Midbrain (tissue), 1 donor: ENCODE results near the gene ZCCHC14.

ENCODE experiments used
- DNase-seq: peaks from one replicate; lab custom pipeline; 2025; lab: John Stamatoyannopoulos, UW

The ZCCHC14 gene

DNA sequence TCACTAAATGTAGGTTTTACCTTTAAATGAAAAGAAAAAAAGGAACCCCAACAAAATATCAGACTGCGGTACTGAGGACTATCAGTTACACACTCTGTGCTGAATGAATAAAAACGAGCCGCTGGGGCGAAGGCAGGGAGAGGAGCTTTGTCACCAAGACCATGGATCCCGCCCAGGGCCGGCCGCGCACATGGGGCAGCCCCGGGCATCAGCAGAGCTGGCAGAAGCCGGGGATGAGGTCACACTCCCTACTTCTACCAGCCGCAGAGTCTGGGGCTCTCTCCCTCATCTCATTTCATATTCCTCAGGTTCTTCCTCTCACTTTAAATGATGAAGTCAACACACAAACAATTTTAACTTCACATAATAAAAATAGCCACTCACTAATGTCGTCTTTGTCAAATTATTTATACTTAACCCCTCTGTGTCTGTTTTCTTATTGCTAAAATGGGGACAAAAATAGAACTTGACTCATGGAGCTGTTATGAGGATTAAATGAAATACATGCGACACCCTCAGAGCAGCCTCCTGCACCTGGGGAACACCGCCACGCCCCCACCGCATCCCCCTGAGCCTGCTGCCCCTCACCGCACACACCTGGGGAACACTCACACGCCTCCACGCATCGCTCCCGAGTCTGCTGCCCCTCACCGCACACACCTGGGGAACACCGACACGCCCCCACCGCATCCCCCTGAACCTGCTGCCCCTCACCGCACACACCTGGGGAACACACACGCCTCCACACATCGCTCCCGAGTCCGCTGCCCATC is 15.4 kb downstream of the ZCCHC14 start:
- DNase-seq: peak; percentile 69

DNA sequence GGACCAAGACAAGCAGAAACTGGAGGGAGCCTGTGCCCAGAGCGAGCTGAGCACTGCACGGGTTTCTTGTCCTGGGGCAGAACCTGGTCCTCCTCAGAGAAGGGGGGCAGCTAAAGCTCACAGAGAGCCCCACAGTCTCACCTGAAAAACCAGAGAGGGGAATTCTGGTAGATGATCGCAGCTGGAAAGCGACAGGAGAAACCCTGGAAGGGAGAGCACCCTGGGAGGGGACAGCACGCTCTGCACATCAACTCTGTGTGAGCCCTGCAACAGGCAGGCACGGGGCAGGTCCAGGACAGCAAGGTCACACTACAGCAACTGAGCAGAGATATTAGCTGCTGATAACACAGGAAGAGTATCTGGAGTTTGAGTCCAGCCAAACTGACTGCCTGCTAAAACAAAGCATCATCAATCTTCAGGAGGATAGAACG is 18.2 kb downstream of the ZCCHC14 start:
- DNase-seq: no peak

DNA sequence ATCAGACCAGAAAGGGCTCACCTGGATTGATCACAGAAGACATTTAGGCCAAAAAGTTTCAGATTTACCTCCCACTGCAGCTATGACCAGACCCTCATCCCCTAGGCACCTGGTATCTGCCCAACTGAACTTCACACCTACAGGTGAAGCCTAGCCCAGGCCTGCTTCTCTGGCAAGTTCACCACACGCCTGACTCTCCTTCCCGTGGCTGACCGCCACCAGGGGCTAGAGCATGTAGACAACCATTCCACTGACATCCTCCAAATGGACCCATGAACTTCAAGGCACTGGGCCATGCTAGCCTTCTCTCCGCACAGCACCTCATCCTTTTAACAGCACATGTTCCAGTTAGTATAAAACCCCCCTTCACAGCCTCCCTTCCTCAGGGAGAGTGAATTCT is 18.8 kb downstream of the ZCCHC14 start:
- DNase-seq: no peak

DNA sequence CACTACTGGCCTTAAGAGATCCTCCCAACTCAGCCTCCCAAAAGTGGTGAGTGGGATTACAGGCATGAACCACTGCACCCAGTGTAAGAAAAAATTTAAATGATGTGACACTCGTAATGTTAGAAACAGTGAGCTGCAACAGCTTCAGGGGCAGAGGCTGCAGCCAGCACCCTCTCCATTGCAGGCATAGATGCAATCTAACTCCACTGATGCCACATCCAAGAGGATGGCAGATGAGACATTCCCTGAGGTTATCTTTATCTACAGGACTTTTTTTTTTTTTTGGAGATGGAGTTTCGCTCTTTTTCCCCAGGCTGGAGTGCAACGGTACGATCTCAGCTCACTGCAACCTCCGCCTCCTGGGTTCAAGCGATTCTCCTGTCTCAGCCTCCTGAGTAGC is 19.9 kb downstream of the ZCCHC14 start:
- DNase-seq: no peak

DNA sequence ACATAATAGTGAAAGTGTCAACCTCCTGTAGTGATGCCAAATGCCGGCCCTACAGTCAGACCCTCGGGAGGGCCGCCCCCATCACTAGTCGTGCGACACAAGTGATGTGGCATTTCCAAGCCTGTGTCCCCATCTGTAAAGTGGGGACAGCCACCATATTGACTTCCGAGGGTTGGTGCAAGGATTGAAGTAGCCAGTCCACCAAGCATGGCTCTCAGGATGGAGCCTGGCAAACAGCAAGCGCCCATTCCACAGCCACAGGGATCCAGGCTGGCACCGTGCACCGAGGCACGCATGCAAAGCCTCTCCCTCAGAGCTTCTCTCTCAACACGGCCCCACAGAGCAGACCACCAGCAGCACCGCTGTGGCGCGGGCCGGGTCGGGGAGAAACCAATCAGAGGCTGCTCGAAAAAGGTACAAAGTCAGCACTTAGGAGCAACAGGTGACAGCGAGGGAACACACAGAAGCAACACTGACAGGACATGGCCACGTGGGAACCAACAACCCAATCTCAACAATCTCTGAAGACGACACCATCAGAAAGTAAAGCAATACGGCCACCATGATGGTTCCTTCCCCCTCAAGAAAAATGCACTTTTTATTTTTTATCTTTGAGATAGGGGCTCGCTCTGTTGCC is 20.6 kb downstream of the ZCCHC14 start:
- DNase-seq: no peak

DNA sequence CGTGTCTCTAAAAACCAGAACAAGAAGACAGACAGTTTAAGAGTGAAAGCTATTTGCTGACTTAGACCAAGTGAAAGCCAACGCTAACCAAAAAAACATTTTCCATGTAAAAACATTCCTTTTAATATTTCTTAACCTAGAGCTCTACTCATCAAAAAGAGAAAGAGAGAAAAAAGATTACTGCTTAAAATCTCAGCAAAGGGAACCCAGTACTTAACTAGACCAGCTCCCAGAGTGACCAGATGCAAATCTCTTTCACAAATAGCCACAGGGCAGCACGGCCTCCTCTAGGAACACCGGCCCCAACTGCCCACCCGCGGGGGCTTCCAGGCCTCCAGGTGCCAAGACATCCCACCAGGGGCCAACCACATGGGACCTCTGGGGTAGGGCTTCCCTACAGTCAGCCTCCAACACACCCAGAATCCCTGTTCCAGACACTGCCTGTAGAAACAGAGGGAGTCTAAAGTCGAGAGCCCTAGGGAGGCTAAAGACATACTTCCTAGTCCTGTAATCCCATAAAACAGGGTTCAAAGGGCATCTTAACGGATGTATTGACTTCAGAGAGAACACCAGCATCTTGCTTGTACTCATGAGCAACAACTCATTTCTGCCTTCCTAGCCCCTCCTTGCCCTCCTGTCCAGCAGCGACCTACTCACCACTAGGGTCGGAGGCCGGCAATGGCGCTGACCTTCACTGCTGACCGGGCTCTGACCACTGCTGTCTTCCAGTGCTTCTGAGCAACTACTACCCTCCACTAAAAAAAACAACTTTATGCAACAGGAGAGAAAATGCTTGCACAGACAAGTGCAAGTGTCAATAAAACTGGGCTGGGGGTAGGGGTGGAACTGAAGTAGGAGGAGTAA is 21.3 kb downstream of the ZCCHC14 start:
- DNase-seq: no peak

DNA sequence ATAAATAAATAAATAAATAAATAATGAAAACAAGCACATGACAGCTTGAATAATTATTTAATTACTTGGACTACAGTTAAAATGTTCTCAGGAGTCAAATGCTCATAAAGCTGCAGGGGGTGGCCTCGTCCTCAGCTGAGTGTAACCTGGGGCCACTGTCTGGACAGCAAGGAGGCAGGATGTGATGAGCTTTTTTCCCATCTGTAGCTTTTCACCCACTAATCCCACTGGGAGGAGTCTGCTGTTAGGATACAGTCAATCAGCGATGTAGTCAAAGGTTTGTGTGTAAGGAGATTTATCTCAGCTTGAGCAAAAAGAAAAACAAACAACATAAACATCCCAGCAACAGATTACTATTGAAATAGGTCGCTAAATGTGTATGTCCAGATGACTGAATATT is 22.5 kb downstream of the ZCCHC14 start:
- no peak for DNase-seq

DNA sequence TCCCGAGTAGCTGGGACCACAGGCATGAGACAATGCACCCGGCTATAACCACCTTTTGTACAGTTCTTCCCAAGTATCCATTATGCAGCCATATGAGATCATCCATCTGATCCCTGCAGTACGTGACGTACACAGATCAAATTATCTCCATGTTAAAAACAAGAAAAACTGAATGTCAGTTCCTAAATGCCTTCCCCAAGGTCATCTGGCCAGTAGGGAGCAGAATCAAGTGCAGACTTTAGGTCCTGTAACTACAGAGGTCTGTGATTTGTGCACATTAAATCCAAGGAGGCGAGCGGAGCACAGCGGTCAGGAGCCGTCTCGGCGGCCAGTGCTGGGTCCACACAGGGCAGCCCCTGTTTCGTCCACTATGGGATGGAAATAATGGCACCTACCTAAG is 23.7 kb downstream of the ZCCHC14 start:
- no peak for DNase-seq

DNA sequence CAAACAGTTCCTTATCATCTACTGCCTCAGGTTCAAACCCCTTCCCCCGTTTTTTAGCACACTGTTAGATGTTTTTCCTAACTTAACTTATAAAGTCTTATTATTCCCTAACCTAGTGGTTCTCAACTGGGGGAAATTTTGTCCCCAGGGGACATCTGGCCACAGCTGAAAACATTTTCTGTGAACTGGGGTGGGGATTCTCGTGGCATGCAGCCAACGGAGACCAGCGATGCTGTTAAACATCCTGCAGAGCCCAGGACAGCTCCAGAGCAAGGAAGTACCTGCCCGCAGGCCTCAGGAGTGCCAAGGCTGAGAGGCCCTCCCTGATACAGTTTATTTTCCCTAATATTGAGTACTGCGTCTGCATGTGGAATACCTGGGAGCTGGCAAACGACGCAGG is 24.3 kb downstream of the ZCCHC14 start:
- no peak for DNase-seq

DNA sequence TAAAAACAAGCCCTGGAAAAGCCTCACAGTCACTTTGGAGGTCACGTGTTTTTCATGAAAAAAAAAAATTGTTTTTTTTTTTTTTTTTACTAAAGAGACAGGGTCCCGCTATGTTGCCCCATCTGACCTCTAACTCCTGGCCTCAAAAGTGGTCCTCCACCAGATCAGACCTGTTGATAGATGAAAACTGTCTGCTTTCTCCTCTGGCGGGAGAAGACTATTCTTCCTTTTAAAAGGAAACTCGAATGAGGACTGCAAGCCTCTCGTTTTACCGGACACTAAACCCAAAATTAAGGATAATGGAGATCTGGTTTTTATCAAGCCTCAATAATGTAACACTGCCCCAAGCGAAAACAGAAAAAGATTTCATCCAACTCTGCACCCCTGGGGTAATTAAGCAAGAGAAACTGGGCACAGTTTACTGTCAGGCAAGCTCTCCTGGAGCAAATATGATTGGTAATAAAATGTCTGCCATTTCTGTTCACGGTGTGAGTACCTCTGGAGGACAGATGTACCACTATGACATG is 25.8 kb downstream of the ZCCHC14 start:
- DNase-seq: no peak

DNA sequence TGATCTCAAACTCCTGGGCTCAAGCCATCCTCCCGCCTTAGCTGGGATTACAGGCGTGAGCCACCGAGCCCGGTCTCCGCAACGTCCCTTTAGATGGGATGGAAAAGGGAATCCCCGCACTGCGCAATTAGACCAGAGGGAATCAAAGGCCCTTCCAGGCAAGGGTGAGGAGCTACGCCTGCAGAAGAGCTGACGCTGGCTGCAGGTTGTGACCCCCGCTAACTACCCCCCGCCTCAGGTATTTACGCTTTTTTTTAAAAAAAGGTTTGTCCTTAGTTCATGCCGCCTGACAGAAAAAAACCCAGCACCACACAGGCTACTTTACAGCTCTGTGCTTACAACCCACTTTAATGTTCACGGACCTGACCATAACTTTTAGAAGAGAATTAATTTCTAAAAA is 26.9 kb downstream of the ZCCHC14 start:
- DNase-seq: no peak

DNA sequence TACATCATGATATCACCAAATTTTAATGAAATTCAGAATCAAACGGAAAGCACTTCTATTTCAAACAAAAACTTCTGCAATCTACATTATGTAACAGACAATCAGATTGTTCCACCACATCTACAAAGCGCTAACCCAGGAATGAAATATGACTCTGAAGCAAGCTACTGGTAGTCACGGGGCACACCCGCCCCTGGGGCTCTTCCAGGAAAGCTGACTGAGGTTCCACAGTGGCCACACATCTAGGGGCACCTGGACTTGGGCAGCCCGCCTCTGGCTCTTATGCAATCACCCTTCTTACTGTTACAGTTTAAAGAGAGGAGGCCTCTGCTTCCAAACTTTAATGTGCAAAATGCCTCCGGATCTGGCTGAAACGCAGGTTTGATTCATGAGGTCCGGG is 27.5 kb downstream of the ZCCHC14 start:
- no peak for DNase-seq

DNA sequence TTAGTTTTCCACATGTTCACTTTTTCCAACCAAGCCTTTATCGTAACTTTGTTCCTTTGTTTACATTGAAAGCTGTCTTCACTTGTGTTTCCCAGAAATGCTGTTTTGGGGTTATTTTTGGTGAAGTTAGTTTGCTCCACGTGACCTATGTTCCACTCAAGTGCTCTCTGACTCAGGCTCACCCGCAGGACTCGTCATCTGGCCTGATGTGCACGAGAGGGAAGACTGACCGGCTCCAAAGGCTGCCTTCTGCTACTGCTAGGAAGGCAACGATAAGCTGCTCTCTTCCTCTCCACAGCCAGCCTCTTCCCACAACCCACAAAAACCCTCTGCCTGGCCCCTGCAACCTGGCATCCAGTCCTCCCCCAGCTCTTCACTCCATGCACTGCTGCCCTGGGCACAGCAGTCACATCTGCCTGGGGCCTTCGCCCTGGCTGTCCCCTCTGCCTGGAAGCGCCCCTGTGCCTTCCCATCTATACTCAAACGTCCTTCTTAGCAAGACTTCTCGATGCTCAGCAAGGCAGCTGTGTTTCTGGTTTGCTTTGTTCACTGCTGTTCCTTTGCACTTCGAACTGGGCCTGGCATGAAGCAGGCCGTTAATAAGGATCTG is 28.0 kb downstream of the ZCCHC14 start:
- no peak for DNase-seq

DNA sequence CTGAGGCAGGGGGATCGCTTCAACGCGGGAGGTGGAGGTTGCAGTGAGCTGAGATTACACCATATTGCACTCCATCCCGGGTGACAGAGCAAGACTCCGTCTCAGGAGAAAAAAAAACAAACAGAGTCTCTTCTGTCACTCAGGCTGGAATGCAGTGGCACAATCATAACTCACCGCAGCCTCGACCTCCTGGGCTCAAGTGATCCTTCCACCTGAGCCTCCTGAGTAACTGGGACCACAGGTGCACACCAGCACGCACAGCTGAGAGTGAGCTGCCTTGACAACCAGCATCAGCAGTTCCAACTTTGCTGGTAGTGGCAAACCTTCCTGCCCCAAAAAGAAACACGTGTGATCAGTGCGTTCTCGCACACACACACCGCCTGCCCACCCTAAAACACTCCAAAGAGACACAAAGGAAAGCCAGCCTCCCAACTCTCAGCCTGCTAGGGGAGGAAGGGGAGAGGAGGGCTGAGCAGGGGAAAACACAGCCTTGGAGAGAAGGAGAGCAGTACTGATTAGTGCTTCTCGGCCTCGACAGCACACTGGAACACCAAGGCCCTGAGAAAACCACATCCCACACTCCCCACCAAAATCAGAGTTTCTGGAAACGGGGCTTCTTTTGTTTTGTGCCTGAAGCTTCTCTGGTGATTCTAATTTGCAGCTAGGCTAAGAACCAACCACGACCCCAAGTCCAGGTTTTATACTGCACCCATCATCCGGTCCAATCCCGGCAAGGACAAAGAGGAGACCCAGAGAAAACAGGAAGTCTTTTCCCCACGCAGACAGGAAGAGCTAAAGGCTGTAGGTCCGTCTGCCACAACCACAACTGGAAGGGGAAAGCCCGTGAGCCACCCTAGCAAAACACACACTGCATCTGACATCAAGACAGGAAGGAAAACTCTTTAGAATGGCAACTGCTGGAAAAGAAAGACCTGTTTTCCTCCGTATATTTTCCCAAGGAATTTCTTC is 28.8 kb downstream of the ZCCHC14 start:
- no peak for DNase-seq

DNA sequence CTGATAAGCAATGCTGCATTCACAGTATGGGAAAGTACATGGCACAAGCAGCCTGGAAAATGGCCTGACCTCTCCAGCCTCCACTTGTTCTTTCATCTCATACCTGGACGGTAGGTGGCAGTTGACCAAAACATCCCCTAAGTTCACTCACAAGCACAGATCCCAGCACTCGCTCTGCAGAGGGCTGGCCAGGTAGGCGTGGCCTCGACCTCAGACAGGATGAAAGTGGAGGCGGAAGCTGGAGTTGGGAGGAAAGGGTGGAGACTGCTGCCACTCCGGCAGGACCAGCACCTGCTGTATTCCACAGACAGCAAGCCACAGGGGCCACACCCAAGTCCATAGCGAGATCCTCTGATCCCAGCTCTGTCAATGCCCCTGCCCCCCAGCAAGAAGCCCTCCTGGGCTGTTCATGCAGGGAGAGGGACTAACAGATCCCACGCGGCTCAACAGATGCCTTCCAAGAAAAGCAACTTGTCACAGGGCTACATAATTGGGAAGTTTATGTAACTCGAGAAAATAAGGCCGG is 31.3 kb downstream of the ZCCHC14 start:
- DNase-seq: no peak

DNA sequence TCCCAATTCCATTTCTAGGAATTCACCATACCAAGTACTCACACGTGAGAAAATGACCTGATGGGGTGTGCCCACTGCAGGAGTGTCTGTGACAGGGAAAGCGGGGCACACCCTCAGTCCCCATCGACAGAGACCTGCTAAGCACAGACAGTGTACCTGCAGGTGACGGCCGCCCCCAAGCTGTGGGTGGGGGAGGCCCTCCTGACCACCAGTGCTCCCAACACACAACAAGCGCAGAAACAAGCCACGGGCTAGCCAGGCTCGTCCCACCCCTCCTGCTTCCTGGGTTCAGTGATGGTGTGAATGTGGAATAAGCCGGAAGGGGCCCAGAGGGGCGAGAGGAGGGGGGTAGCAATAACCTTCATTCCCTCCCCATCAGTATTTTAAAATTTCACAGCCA is 31.9 kb downstream of the ZCCHC14 start:
- no peak for DNase-seq

DNA sequence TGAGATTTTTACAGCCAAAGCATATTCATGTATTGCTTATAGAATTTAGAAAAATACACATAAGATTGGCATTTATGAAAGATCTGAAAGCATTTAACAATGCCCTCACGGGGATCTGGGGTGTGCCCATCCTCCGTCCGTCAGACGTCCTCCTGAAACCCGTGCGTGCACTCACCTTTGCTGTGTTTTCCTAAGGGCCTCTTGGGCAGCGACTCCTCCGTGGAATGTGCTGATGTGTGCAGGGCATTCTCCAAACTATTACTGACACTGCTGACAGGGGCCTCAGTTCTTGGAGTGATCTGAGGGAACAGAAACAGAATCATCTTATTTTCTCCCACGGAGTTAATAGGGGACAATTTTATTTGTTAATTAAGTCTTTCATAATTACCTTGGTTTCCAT is 33.0 kb downstream of the ZCCHC14 start:
- DNase-seq: no peak

DNA sequence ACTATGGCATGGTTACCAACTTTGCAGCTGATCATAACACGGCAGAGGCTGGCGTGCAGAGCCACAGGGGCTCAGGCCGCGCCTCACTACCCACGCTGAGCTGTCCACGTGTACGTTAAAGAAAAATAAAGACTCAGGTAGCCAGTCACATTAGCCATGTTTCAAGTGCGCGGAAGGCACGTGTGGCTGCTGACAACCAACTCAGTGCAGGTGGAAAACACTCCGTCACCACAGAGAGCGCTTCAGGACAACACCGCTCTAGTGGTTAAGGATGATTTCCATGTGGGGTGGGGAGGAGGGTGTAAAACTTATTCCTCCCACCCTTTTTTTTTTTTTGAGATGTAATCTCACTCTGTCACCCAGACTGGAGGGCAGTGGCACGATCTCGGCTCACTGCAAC is 33.8 kb downstream of the ZCCHC14 start:
- no peak for DNase-seq

DNA sequence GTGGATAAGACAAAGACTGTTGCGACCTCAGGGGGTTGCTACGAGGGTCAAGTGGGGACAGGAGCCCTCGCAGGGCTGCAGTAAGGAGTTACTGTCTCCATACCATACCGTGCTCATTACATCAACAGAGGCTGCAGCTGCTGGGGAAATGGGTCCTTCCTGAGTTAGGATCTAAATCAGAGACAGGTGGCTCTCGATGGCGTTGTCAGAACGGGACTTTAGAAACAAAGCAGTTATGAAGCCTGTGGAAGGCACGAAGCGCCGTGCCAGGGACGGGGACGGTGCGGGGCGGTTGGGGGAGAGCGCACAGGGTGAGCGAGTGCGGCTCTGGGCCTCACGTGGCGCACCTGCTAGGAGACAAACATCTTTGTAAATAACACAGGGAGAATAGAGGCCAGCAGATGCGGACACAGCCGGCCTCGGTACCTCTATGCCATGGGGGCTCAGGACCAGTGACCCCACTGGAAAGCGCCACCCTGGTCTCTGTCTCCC is 34.4 kb downstream of the ZCCHC14 start:
- no peak for DNase-seq

DNA sequence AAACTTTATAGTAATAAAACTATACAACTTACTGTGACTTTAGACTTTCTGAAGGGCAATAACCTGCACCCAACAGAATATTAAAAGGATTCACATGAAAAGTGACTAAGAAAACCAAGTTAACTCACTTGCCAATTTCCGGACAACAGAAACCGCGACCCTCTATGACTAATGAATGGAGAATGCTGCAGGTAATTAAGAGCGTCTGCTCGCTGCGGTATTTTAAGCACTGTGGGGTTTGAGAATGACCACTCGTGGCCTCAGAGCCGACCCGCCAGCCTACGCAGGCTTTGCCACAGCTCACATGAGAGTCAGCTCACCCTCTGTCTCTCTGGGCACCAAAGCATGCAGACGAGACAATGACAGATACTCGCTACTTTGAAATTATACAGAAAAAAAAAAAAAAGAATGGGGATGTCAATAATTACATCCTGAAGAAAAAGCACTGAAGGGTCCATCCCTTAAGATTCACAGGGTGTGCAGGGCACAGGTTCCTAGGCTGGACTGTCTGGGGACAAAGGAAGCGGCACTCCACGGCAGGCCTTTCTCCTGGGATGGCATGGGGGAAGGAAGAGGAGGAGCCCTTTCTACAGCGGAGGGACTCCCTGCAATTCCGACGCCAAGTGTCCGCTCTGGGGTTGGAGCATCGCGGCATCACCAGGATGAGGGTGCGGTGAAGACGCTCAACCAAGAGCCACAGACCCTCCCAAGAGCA is 35.0 kb downstream of the ZCCHC14 start:
- DNase-seq: no peak
